ENCODE data around the gene LMBRD1.
A peak's percentile ranks its signal among the peaks of the same experiment; 100 is the strongest.
"Not testable (repeated sequence)": the region's sequence is repeated elsewhere in the genome, so short reads cannot be mapped to it uniquely, and the experiment has no call there.

LMBRD1 gene

GRCh38 chr6:69796642-69797390 lies at the start of gene LMBRD1:
Gene LMBRD1 (minus strand): TSS chr6:69797010. CDS start chr6:69796881, 129 bp downstream.
- DNase-seq, result peak; percentile 98

- DNase-seq, result no peak
Observed at GRCh38 chr6:69846312-69846711, 49.5 kb upstream of the LMBRD1 start.

GRCh38 chr6:69843189-69843588 lies 46.4 kb upstream of the LMBRD1 start:
- DNase-seq, result no peak

GRCh38 chr6:69841862-69842261 lies 45.1 kb upstream of the LMBRD1 start:
- DNase-seq, result no peak

GRCh38 chr6:69835414-69836179 lies 38.8 kb upstream of the LMBRD1 start:
- peak; percentile 33 for DNase-seq

GRCh38 chr6:69832558-69832957 lies 35.7 kb upstream of the LMBRD1 start:
- no peak for DNase-seq

GRCh38 chr6:69827276-69827893 lies 30.6 kb upstream of the LMBRD1 start:
- DNase-seq, result no peak

- no peak for DNase-seq
Observed at GRCh38 chr6:69825904-69826303, 29.1 kb upstream of the LMBRD1 start.

- not testable (repeated sequence) for DNase-seq
Observed at GRCh38 chr6:69824355-69824754, 27.5 kb upstream of the LMBRD1 start.

GRCh38 chr6:69820438-69820837 lies 23.6 kb upstream of the LMBRD1 start:
- no peak for DNase-seq

- peak; percentile 7 for DNase-seq
Observed at GRCh38 chr6:69820018-69820417, 23.2 kb upstream of the LMBRD1 start.

- no peak for DNase-seq
Observed at GRCh38 chr6:69819138-69819537, 22.3 kb upstream of the LMBRD1 start.

- DNase-seq, result no peak
Observed at GRCh38 chr6:69818223-69818930, 21.6 kb upstream of the LMBRD1 start.

GRCh38 chr6:69817358-69817757 lies 20.5 kb upstream of the LMBRD1 start:
- no peak for DNase-seq

- DNase-seq, result peak; percentile 9
Observed at GRCh38 chr6:69816569-69816968, 19.8 kb upstream of the LMBRD1 start.

GRCh38 chr6:69816026-69816425 lies 19.2 kb upstream of the LMBRD1 start:
- peak; percentile 13 for DNase-seq

GRCh38 chr6:69813508-69813907 lies 16.7 kb upstream of the LMBRD1 start:
- DNase-seq, result peak; percentile 12

- no peak for DNase-seq
Observed at GRCh38 chr6:69812746-69813427, 16.1 kb upstream of the LMBRD1 start.

- no peak for DNase-seq
Observed at GRCh38 chr6:69802995-69803394, 6.2 kb upstream of the LMBRD1 start.

GRCh38 chr6:69801711-69802110 lies 4.9 kb upstream of the LMBRD1 start:
- no peak for DNase-seq

- DNase-seq, result no peak
Observed at GRCh38 chr6:69801225-69801624, 4.4 kb upstream of the LMBRD1 start.

- DNase-seq, result not testable (repeated sequence)
Observed at GRCh38 chr6:69798796-69799195, 2.0 kb upstream of the LMBRD1 start.

Data from activated CD4-positive, alpha-beta T cell treated with anti-CD3 and anti-CD28 coated beads, Interleukin-2, amount 50 U/mL, for 16 hours (primary cell).